B cell (primary cell): ENCODE measurements around the gene GKN1.

Source experiments
- EZH2 ChIP-seq: IDR thresholded peaks from 2 replicates; pipeline ENCODE4 v1.6.1; 2012; ENCODE audit warnings: borderline replicate concordance, low read depth, mild to moderate bottlenecking, moderate library complexity, low read length; ENCODE audit not compliant: insufficient read depth, poor library complexity, severe bottlenecking
- TF ChIP-seq, protein P1 (sequence below): fragments of 200-600 bp; IDR thresholded peaks from one replicate; pipeline ENCODE4 v1.8.0; 2022; ENCODE audit warnings: antibody characterized with exemption, mild to moderate bottlenecking

DNA sequence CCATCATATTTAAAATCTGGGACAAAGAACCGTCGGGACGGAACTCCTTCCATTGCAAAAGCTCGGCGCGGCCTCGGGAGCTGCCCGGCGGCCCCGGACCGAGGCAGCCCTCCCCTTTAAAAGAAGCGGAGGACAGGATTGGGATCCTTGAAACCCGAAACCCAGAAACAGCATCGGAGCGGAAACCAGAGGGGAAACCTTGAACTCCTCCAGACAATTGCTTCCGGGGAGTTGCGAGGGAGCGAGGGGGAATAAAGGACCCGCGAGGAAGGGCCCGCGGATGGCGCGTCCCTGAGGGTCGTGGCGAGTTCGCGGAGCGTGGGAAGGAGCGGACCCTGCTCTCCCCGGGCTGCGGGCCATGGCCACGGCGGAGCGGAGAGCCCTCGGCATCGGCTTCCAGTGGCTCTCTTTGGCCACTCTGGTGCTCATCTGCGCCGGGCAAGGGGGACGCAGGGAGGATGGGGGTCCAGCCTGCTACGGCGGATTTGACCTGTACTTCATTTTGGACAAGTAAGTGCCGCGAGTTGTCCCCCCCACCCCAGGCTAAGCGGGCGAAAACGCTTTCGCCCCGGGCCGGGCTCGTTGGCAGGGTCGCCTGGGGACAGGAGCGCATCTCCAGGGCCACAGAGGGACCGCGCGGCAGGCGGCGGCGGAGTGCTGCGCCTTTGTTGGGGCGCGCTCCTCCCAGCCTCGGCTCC is 38.9 kb downstream of the GKN1 start, which contains the start of gene ANTXR1:
- TF ChIP-seq, protein P1, sequence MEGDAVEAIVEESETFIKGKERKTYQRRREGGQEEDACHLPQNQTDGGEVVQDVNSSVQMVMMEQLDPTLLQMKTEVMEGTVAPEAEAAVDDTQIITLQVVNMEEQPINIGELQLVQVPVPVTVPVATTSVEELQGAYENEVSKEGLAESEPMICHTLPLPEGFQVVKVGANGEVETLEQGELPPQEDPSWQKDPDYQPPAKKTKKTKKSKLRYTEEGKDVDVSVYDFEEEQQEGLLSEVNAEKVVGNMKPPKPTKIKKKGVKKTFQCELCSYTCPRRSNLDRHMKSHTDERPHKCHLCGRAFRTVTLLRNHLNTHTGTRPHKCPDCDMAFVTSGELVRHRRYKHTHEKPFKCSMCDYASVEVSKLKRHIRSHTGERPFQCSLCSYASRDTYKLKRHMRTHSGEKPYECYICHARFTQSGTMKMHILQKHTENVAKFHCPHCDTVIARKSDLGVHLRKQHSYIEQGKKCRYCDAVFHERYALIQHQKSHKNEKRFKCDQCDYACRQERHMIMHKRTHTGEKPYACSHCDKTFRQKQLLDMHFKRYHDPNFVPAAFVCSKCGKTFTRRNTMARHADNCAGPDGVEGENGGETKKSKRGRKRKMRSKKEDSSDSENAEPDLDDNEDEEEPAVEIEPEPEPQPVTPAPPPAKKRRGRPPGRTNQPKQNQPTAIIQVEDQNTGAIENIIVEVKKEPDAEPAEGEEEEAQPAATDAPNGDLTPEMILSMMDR, result peak; percentile 36
- no peak for TF ChIP-seq EZH2
